Putamen (tissue), 1 donor: ENCODE measurements around the gene PIGL.
"Not testable (repeated sequence)": the region's sequence is repeated elsewhere in the genome, so short reads cannot be mapped to it uniquely, and the experiment has no call there.

Experiments
- DNase-seq: peaks from one replicate; pipeline ENCODE4 v3.0.0-alpha.2; 2016; ENCODE audit warnings: low spot score

Gene PIGL

GRCh38 chr17:16217002-16217635 lies at the start of gene PIGL:
Gene PIGL (plus strand): TSS chr17:16217210. CDS start chr17:16217227, 17 bp downstream.
- DNase-seq: peak; percentile 94

- no peak for DNase-seq
Observed at GRCh38 chr17:16171613-16172012, 45.4 kb upstream of the PIGL start.

GRCh38 chr17:16178836-16179235 lies 38.2 kb upstream of the PIGL start:
- no peak for DNase-seq

GRCh38 chr17:16181581-16181980 lies 35.4 kb upstream of the PIGL start:
- DNase-seq: no peak

GRCh38 chr17:16187642-16188041 lies 29.4 kb upstream of the PIGL start:
- no peak for DNase-seq

GRCh38 chr17:16189791-16190348 lies 27.1 kb upstream of the PIGL start:
- no peak for DNase-seq

GRCh38 chr17:16190703-16191360 lies 26.2 kb upstream of the PIGL start:
- no peak for DNase-seq

GRCh38 chr17:16191604-16192003 lies 25.4 kb upstream of the PIGL start:
- no peak for DNase-seq

GRCh38 chr17:16194307-16194835 lies 22.6 kb upstream of the PIGL start:
- not testable (repeated sequence) for DNase-seq

- DNase-seq: no peak
Observed at GRCh38 chr17:16197276-16197675, 19.7 kb upstream of the PIGL start.

- no peak for DNase-seq
Observed at GRCh38 chr17:16199093-16199492, 17.9 kb upstream of the PIGL start.

GRCh38 chr17:16201693-16202131 lies 15.3 kb upstream of the PIGL start:
- not testable (repeated sequence) for DNase-seq

- DNase-seq: not testable (repeated sequence)
Observed at GRCh38 chr17:16202554-16203500, 14.2 kb upstream of the PIGL start.

GRCh38 chr17:16204763-16205162 lies 12.2 kb upstream of the PIGL start:
- not testable (repeated sequence) for DNase-seq

- DNase-seq: no peak
Observed at GRCh38 chr17:16211590-16211989, 5.4 kb upstream of the PIGL start.

- DNase-seq: no peak
Observed at GRCh38 chr17:16212793-16213192, 4.2 kb upstream of the PIGL start.

GRCh38 chr17:16214190-16215001 lies 2.6 kb upstream of the PIGL start:
- peak; percentile 5 for DNase-seq

- no peak for DNase-seq
Observed at GRCh38 chr17:16215002-16215272, 2.1 kb upstream of the PIGL start.

- DNase-seq: peak; percentile 93
Observed at GRCh38 chr17:16215273-16215964, 1.6 kb upstream of the PIGL start, which contains the start of gene NCOR1. Gene NCOR1 (minus strand): TSS chr17:16215534. CDS start chr17:16194569, 20,965 bp downstream.

GRCh38 chr17:16215965-16216316 lies 1.1 kb upstream of the PIGL start:
- no peak for DNase-seq
